ENCODE measurements around the gene RWDD1.
"Not testable (repeated sequence)": the region's sequence is repeated elsewhere in the genome, so short reads cannot be mapped to it uniquely, and the experiment has no call there.

The RWDD1 gene

DNA sequence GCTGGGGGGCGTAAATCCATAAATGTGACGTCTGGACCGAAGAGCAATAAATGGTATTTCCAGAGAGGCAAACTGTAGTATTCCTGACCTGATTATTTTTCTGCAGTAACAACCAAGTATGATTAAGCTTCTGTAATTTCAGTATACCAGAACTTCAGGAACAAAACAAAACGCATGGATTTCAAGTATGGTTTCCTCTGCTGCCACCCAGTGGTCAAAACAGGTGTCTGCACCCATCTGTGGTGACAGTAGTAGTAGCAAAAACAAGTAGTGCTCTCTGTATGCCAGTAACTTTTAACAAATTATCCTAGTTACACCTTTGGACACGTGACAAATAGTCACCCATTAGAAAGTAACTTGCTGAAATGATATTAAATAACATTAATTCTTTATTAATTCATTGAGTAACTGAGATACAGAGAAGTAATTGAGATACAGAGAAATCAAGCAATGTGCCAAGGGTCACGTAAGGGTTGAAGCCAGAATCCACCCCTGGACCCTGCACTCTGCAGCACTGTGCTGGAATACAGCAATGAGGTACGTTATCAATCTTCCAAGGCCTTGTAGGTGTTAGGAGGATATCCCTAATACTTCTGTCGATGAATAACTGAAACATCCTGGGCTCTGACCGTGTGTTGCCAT is 9.8 kb upstream of the RWDD1 start:
- peak in 1 of 2 donors; percentile 38 for DNase-seq (ENCODE audit: low read depth in 2 of 2)

DNA sequence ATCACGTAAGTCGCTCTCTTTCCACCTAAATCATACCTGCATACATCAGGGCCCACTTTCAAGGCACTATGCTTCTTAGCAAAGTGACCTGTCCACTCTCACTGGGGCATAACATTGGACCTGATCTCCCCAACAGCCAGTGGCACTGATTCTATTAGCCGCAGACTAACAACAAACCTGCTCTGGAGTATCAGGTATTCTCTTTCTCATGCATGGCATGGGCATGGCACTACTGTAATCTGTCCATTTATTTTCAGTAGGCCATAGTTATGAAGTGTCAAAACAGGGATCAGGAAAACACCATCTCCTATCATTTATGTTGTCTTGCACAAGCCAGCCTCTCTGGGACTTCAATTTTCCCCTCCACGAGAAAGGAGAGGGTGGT is 9.3 kb upstream of the RWDD1 start:
- no peak for DNase-seq (ENCODE audit: low read depth in 2 of 2)

DNA sequence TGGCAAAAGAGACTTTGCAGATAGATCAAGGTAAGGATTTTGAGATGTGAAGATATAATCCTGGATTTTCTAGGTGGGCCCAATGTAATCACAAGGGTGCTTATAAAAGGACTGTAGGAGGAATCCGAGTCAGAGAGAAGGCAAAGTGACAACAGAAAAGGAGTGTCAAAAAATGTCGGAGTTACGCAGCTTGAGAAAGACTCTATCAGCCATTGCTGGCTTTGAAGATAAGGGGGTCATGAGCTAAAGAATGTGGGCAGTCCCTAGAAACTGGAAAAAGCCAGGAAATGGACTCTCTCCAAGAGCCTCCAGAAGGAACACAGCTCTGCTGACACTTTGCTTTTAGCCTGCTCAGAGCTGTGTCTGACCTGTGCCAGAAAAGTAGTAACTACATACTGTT is 8.7 kb upstream of the RWDD1 start:
- DNase-seq (ENCODE audit: low read depth in 2 of 2): no peak

DNA sequence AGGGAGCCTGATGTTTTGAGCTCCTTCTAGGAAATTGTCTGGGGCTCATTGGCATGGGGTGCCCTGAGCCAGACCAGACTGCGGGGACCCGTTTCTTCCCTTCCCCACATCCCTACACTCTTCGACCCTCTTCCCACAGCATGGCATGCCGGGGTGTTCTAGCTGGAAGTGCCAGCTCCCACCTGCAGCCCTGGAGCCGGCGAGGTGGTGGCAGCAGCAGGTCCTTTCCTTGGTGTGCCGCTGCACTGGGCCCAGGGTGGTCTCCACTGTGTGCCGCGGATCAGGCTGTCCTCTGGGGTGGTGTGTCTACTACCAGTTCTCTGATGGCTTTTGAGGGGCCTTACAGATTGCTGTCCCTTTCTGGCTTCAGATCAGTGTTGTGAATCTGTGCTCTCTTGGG is 7.5 kb upstream of the RWDD1 start:
- no peak for DNase-seq (ENCODE audit: low read depth in 2 of 2)

DNA sequence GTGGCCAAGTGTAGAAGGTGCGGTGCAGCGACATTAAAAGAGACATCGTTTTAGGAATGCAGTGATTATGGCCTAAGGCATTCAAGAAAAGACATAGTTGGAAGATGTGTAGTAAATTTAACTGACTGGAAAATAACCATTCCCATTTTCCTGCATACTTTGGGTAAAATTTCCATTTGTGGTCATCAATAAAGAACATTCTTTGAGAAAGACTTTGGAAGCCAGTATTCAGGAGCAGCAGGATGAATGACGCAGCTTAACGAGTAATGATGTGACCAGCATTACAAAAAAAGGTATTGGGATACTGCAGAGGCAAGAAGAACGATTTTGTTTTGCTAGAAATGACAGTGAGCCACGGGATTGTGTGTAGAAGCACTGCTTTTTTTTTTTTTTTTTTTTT is 7.0 kb upstream of the RWDD1 start:
- no peak for DNase-seq (ENCODE audit: low read depth in 2 of 2)

DNA sequence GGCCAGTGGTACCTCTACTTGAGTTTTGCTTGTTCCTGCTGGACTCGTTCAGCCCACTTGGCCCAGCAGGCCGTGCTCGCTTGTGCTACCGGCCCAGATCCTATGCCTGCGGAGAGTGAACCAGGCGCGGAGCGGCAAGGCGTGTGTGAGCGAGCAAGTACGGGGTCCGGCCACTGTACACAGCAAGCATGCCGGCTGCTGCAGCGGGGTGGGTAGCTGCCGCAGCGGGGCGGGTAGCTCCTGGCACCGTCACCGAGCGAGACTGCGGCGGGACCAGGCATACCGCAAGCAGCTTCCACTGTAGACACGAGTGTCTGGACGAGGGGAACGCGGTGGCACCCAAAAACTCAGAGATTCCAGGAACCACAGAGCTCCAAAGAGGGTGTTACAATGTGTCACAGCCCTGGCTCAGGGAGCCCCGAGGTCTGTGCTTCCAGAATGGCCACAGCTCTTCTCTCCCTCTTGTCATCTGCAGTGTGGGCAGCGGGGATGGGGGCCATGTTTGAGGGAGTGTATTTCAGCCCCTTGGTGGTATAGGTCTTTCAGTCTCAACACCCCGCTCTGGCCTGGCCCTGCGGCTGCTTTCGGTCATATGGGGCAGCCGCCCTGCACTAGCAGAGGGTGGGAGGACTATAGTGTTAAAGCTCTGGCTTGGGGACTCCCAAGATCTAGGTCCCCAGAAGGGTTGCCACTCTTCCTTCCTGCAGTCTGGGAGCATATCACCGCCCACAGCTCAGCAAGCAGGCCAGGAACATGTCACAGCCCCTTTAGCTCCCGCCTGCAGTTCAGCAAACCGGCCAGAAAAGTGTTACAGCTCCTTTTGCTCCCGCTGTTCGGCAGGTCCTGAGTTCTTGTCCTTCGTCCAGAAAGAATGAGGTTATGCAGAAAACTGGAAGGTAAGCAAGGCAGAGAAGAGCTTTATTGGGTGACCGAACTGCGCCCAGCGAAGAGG is 6.1 kb upstream of the RWDD1 start:
- DNase-seq (ENCODE audit: low read depth in 2 of 2): no peak

DNA sequence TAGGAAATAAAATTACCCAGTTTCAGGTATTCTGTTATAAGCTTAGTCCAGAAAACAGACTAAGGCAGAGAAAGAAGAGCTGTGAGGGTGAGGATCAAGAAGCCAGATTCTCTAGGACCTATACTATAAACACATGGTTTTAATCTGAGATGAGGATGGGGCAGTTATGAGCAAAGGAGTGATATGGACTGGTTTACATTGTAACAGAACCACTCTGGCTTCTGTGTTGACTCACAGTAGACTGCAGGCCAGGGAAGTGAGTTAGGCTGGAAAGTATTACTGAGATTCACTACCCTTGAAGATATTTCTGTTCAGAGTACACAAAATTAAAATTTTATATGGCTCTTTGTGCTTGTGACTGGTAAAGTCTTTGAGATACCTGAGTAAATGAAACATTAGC is 3.2 kb upstream of the RWDD1 start:
- DNase-seq (ENCODE audit: low read depth in 2 of 2): no peak

DNA sequence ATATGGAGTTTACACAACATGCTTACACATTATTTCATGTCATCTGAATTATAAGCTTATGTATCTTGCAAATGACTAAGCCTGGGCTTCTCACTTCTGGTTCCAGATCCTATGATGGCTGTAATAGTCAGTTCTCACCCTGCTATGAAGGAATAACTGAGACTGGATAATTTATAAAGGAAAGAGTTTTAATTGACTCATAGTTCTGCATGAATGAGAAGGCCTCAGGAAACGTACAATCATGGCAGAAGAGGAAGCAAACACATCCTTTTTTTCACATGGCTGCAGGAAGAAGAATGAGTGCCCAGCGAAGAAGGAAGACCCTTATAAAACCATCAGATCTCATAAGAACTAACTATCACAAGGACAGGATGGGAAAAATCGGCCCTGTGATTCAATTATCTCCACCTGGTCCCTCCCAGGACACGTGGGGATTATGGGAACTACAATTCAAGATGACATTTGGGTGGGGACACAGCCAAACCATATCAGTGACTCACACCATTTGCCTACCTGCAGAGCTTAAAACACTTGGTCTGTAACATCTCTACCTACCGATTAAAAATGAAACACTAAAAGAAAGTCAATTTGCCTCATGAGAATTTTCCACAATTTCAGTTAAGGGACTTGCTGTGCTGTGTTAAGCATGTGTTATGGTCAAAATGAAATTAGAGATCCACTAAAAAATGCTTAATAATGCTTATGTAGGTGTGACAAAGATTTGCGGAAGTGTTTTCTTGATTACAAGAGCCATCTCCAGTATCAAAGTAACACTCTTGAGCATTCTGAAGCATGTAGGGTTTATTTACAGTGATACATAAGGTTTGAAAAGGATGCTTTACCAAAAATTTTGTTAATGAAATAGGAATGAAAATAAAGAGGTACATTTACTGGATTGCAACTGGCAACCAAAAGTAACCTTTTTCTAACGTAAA is 2.2 kb upstream of the RWDD1 start:
- no peak for DNase-seq (ENCODE audit: low read depth in 2 of 2)

DNA sequence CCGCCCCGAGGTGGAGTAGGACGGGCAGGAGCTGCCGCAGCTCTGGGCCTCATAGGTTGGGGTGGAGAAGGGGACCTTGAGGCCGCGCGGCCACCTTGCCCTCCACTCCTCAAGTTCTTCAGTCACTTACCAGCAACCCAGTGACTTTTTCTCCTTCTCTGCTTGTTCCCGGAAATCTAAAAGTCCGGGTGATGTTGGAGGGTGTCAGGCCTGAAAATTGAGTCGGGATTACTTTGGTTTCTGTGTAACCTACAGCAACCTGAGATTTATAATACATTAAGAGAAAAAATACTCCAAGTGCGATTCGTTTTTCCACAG is 338 bp downstream of the RWDD1 start:
- DNase-seq (ENCODE audit: low read depth in 2 of 2): no peak

DNA sequence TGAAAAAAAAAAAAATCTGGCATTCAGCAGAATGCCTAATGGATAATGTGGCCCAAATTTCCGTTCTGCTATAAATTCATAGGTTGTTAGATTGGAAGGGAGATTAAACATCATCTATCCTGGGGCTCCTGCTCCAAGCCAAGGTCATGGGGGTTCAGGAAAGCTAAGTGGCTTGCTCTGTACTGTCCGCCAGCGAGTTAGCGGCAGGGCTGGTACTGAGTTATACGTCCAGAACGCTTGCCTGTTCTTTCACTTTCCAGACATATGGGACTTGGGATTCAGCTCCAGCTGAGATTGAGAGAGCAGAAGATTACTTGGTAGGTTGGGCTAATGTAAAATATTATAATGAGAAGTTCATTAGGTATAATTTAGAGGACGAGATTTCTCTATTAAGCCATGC is 858 bp downstream of the RWDD1 start:
- no peak for DNase-seq (ENCODE audit: low read depth in 2 of 2)

DNA sequence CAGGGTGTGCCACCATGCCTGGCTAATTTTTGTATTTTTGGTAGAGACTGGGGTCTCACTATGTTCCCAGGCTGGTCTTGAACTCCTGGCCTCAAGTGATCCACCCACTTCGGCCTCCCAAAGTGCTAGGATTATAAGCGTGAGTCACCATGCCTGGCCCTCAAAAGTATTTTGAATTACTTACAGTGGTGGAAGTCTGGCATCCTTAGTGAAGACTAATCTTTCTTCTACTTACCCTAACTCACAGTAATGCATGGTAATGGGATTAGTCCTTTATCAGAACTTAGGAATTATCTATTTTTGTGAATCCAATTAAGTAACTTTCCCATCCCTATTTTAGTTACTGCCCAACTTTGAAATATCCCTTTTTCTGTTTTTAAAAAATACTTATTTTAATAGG is 3.9 kb downstream of the RWDD1 start:
- no peak for DNase-seq (ENCODE audit: low read depth in 2 of 2)

DNA sequence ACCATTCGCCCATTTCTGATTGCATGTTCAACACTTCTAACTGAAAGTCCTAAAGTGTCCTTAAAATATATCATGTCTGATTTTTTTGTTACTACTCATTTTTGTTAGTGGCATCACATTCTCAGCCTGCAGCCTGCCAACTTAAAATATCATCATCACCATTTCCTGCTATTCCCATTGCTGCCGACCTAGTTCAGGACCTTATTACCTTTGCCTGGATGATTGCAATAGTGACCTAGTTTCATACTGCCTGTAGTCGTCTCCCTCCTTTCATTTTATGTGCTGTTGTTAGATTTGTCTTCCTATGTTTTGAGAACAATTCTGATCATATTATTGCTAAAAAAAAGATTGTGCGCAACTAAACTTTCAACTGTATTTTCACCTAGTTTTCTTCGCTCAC is 6.2 kb downstream of the RWDD1 start:
- DNase-seq (ENCODE audit: low read depth in 2 of 2): no peak

DNA sequence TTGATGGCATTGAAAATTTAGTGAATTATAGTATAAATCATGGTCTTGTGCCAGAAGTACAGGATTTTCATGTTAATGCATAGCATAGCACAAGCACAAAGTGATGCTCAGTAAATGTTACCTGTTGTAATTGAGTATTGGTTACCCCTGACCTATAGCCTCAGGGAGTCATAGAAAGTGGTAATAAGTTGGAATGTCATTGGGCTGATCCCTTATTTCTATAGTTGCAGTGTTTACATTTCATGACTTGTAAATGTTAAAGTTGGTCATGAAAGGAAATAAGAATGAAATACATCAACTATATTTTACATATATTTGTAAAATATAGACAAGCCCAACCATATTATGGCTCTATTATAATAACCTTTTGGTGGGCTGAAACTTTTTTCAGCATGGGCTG is 7.0 kb downstream of the RWDD1 start:
- no peak for DNase-seq (ENCODE audit: low read depth in 2 of 2)

DNA sequence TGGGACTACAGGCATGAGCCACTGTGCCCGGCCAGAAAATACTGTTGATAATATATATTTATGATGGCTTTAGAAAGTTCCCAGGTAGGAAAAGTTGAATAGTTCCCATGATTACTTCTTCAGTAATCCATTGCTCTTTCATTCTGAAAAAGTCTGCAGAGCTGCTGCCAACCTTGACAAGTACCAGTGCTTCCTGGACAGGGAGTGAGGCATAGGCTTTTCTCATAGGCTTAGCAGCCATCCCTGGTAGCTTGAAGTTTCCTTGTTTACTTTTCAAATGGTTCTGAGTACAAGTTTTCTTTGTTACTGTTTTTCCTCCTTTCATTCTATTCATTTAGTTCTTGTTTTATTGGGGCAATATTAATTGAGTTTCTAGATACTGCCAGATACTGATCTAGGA is 7.8 kb downstream of the RWDD1 start:
- DNase-seq (ENCODE audit: low read depth in 2 of 2): no peak

DNA sequence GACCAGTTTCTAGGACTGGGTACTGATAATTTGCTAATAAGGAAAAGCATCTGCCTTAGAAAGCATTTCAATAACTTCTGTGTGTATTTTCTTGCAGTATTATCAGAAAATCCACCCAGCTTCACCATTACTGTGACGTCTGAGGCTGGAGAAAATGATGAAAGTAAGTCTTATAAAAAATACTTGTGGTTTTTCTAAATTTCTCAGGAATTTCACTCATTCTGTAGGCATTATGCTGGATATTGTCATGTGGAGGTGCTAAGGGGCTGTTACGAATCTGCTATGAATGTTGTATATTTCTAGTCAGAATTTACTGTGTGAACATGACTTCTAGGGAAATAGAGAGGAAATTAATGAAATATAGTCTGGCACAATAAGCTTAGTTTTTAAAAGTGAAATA is 8.9 kb downstream of the RWDD1 start:
- DNase-seq (ENCODE audit: low read depth in 2 of 2): no peak

DNA sequence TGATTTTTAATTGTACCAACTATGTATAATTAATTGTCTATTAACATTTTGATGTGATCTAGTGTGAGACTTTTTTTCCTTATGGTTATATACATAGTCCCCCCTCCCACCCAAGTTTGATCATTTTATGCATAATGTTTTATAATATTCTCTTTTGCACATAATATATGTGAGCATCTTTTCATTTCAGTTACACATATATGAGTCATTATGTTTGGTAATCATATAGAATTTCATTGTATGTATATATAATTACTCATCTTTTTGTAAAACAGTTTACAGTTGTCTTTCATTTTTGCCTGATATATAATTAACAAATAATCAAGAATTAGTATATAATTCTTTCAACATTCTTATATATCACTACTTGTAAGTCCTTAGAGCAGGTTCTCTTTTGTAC is 15.0 kb downstream of the RWDD1 start:
- DNase-seq (ENCODE audit: low read depth in 2 of 2): no peak

DNA sequence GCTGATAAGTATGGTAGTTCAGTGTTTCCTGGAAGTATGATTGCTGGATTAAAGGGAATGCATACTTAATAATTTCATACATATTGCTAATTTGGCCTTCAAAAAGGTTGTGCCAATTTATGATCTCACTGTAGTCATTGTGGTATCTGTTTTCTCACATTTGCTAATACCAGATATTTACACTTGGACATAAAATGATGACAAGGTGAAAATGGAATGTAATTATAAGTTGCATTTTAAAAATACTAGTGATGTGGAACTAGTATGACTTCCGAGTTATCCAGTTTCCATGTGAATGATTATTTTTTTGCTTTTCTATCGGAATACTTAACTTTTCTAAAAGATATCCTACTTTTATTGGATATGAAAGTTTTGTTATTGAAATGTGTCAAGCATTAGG is 15.4 kb downstream of the RWDD1 start:
- no peak for DNase-seq (ENCODE audit: low read depth in 2 of 2)

DNA sequence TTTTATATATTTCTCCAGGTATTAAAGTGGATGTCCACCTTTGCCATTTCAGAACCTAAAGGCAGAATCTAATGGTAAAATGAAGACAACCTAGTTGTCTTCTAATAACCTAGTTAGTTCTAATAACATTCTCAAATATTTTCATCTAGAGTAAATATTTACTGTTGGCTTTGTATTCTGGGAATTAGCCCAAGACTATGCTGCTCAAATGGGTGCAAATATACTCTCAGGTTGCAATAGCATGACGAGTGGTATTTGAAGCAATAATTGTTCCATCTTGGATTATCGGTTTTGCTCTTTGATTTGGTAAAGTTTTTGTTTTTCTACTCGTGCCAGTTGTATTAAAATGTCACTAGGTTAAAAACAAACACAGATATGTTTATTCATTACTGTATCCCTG is 23.9 kb downstream of the RWDD1 start:
- DNase-seq (ENCODE audit: low read depth in 2 of 2): no peak

DNA sequence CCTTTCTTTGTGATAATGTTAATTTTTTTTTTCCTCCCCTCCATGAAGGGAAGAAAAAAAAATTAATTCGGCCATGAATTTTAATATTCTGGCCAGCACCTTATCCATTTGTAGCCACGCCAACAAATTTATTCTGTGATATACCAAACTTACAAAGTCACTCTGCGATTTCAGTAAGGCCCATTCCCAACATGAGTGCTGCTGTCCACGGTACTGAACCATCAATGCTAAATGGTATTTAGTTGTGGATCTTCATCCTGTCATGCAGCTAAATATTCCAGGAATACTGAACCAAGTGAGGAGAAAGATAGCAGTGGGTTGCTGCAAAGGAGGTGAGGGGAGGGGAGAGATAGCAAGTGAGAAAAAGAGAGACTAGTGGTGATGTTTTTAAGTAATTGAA is 25.5 kb downstream of the RWDD1 start:
- no peak for DNase-seq (ENCODE audit: low read depth in 2 of 2)

DNA sequence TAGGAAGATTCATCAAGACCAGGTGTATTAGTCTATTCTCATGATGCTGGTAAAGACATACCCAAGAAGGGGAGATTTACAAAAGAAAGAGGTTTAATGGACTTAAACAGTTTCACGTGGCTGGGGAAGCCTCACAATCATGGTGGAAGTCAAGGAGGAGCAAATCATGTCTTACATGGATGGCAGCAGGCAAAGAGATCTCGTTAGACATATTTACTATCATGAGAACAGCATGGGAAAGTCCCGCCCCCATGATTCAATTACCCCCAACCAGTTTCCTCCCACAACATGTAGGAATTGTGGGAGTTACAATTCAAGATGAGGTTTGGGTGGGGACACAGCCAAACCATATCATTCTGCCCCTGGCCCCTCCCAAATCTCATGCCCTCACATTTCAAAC is 32.6 kb downstream of the RWDD1 start:
- not testable (repeated sequence) for DNase-seq (ENCODE audit: low read depth in 2 of 2)

DNA sequence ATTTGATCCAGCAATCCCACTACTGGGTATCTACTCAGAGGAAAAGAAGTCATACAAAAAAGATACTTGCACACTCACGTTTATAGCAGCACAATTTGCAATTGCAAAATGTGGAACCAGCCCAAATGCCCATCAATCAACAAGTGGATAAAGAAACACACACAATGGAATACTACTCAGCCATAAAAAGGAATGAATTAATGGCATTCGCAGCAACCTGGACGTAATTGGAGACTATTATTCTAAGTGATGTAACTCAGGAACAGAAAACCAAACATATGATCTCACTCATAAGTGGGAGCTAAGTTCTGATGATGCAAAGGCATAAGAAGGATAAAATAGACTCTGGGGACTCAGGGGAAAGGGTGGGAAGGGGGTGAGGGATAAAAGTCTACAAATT is 33.6 kb downstream of the RWDD1 start:
- not testable (repeated sequence) for DNase-seq (ENCODE audit: low read depth in 2 of 2)

DNA sequence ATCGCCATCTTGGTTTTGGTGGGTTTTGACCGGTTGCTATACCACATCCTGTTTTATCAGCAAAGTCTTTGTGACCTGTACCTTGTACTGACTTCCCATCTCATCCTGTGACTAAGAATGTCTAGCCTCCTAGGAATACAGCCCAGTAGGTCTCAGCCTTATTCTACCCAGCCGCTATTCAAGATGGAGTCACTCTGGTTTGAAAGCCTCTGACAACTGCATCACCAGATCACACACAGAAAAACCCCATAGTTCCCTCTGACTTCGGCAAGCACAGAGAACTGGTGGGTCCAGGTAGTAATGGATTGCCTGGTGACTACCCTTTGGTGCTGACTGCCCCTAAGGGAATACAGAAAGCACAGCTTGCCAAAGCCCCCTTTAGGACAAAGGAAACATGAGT is 34.6 kb downstream of the RWDD1 start:
- no peak for DNase-seq (ENCODE audit: low read depth in 2 of 2)

DNA sequence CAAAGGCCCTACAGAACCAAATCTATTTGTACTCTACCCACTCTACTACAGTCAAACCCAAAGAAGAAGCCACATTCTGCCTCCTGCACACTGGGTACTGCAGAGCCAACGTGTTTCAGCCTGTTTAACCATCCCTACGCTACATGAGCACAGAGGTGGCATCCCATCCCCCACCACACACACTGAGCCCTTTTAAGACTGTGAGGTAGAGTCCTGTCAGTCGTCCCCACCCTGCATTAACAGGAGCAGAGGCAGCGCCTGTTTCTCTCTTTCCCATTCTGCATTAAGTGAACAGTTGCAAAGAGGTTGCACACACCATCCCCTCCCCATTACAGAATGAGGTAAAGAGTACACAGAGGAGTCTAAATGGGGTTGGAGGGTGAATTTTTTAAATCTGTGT is 39.8 kb downstream of the RWDD1 start:
- DNase-seq (ENCODE audit: low read depth in 2 of 2): no peak

Data from activated CD8-positive, alpha-beta memory T cell treated with anti-CD3 and anti-CD28 coated beads for 4 hours (primary cell).